Karpas-422 (cell line): Measurements from ENCODE around the gene FN3K. TPM values are rescaled to one million over a fixed set of nuclear protein-coding genes. Genes with fewer than 3 reads are reported as not detected.
"Not testable (repeated sequence)": the region's sequence is repeated elsewhere in the genome, so short reads cannot be mapped to it uniquely, and the experiment has no call there.

ENCODE experiments used
- DNase-seq: peaks from one replicate; pipeline ENCODE4 v3.0.0-alpha.2; 2015
- H2AFZ ChIP-seq: fragments of 200-600 bp; sonication (generic); 2 replicates; pipeline ENCODE4 v1.6.1; 2014; ENCODE audit warnings: antibody characterized with exemption, low read length, mixed read lengths
- H3K27ac ChIP-seq: fragments of 200-600 bp; sonication (generic); 2 replicates; pipeline ENCODE4 v1.5.1; 2014; ENCODE audit warnings: mild to moderate bottlenecking, low read length, moderate library complexity
- H3K27me3 ChIP-seq: fragments of 200-600 bp; sonication (generic); 2 replicates; pipeline ENCODE4 v1.6.1; 2014; ENCODE audit warnings: low read length, mixed read lengths
- H3K36me3 ChIP-seq: fragments of 200-600 bp; sonication (generic); 2 replicates; pipeline ENCODE4 v1.6.1; 2014; ENCODE audit warnings: low read length, mixed read lengths; ENCODE audit not compliant: insufficient read depth
- H3K4me1 ChIP-seq: fragments of 200-600 bp; sonication (generic); 2 replicates; pipeline ENCODE4 v1.6.1; 2014; ENCODE audit warnings: mild to moderate bottlenecking, low read length, mixed read lengths
- H3K4me2 ChIP-seq: fragments of 200-600 bp; sonication (generic); 2 replicates; pipeline ENCODE4 v1.6.1; 2014; ENCODE audit warnings: low read length, low read depth, mild to moderate bottlenecking; ENCODE audit not compliant: poor library complexity, severe bottlenecking
- H3K4me3 ChIP-seq: fragments of 200-600 bp; sonication (generic); 2 replicates; pipeline ENCODE4 v1.5.1; 2014; ENCODE audit warnings: mild to moderate bottlenecking, antibody characterized with exemption, low read length, mixed read lengths
- H3K79me2 ChIP-seq: fragments of 200-600 bp; sonication (generic); 2 replicates; pipeline ENCODE4 v1.6.1; 2014; ENCODE audit warnings: mild to moderate bottlenecking, low read length, mixed read lengths
- H3K9ac ChIP-seq: fragments of 200-600 bp; sonication (generic); 2 replicates; pipeline ENCODE4 v1.6.0; 2014; ENCODE audit warnings: low read length
- H3K9me2 ChIP-seq: fragments of 200-600 bp; sonication (generic), shearing (Covaris generic); replicated peaks from 2 replicates; pipeline ENCODE4 v1.6.0; 2014; ENCODE audit warnings: mild to moderate bottlenecking, low read length, moderate library complexity; ENCODE audit not compliant: insufficient read depth
- H3K9me3 ChIP-seq: fragments of 300-700, 200-600 bp; sonication (generic); 2 replicates; pipeline ENCODE4 v1.6.1; 2014; ENCODE audit warnings: low read length, mixed read lengths
- H4K20me1 ChIP-seq: fragments of 200-600 bp; sonication (generic); 2 replicates; pipeline ENCODE4 v1.6.1; 2014; ENCODE audit warnings: mild to moderate bottlenecking, antibody characterized with exemption, low read length, low read depth; ENCODE audit not compliant: insufficient read depth
- total RNA-seq: library from RNA; depleted of rRNA; stranded (reverse); fragments of >200 nt; shearing (Covaris generic); gene quantifications from 2 replicates; pipeline ENCODE4 v1.2.3, GENCODE V29; 2014; ENCODE audit warnings: low replicate concordance

FN3K gene
- total RNA-seq, 1 experiment from 2014 or later: not detected

GRCh38 chr17:82740906-82741759 lies 5.7 kb downstream of the FN3K start:
- Histone ChIP-seq H3K4me2 (no peak overlapping the region), H3K36me3 (peaks cover 24% of the 10 kb centered on the region), H3K9ac (no peak overlapping the region)

GRCh38 chr17:82743344-82744219 lies 8.2 kb downstream of the FN3K start:
- no peak for DNase-seq
- peaks cover 24% of the 10 kb centered on the region for H3K36me3 ChIP-seq
- no peak overlapping the region for H3K4me3 ChIP-seq
- no peak overlapping the region for H3K4me2 ChIP-seq
- no peak overlapping the region for H2AFZ ChIP-seq
- no peaks in the 10 kb centered on the region for H3K9me2 ChIP-seq
- no peaks in the 10 kb centered on the region for H3K79me2 ChIP-seq
- H3K27me3 ChIP-seq: no peaks in the 10 kb centered on the region
- H4K20me1 ChIP-seq: no peaks in the 10 kb centered on the region
- no peaks in the 10 kb centered on the region for H3K9me3 ChIP-seq
- no peak overlapping the region for H3K9ac ChIP-seq
- H3K4me1 ChIP-seq: no peaks in the 10 kb centered on the region
- no peak overlapping the region for H3K27ac ChIP-seq

More at GRCh38 chr17:82740906-82741759, 5.7 kb downstream of the FN3K start:
- Histone ChIP-seq H3K4me1 (no peaks in the 10 kb centered on the region), H3K79me2 (no peaks in the 10 kb centered on the region), H3K9me3 (no peaks in the 10 kb centered on the region), H2AFZ (no peak overlapping the region), H3K27me3 (no peaks in the 10 kb centered on the region), H3K4me3 (no peak overlapping the region), H3K27ac (no peak overlapping the region), H4K20me1 (no peaks in the 10 kb centered on the region), H3K9me2 (no peaks in the 10 kb centered on the region)
- peak; percentile 66 for DNase-seq

DNA sequence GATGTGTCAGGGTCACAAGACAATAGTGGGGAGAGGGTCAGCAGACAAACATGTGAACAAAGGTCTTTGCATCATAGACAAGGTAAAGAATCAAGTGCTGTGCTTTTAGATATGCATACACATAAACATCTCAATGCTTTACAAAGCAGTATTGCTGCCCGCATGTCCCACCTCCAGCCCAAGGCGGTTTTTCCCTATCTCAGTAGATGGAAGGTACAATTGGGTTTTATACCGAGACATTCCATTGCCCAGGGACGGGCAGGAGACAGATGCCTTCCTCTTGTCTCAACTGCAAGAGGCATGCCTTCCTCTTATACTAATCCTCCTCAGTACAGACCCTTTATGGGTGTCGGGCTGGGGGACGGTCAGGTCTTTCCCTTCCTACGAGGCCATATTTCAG lies 9.3 kb downstream of the FN3K start:
- peaks cover 24% of the 10 kb centered on the region for H3K36me3 ChIP-seq
- H3K27ac ChIP-seq, H3K4me1 ChIP-seq, H3K4me3 ChIP-seq, DNase-seq, H4K20me1 ChIP-seq, H3K9ac ChIP-seq, H3K4me2 ChIP-seq, H3K79me2 ChIP-seq, H2AFZ ChIP-seq, H3K9me2 ChIP-seq, H3K9me3 ChIP-seq, H3K27me3 ChIP-seq: not testable (repeated sequence)

- Histone ChIP-seq H3K4me1 (no peaks in the 10 kb centered on the region), H3K4me2 (no peak overlapping the region), H3K27me3 (no peaks in the 10 kb centered on the region), H4K20me1 (no peaks in the 10 kb centered on the region), H3K79me2 (no peaks in the 10 kb centered on the region), H3K4me3 (no peak overlapping the region), H3K9ac (no peak overlapping the region), H3K9me2 (no peaks in the 10 kb centered on the region), H2AFZ (no peak overlapping the region), H3K9me3 (no peaks in the 10 kb centered on the region), H3K36me3 (peaks cover 19% of the 10 kb centered on the region), H3K27ac (no peak overlapping the region)
- DNase-seq: no peak
These were observed 10.1 kb downstream of the FN3K start for GRCh38 chr17:82745524-82745923.

DNA sequence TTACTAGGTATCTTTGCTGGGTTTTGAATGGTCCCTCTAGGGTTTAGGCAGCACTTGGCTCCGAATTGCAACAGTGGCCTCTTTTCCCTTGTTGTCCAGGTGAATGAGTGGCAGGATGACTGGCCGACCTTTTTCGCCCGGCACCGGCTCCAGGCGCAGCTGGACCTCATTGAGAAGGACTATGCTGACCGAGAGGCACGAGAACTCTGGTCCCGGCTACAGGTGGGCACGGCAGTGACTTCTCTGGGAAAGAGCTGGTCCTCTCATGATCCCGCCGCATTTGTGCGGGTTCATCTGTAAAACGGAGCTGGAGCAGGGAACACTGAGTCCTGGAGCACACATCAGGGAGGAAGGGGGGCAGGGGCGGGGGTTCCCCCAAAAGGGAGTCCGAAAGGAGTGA lies 13.3 kb downstream of the FN3K start:
- no peaks in the 10 kb centered on the region for H3K27me3 ChIP-seq
- no peak overlapping the region for H3K9ac ChIP-seq
- no peaks in the 10 kb centered on the region for H3K9me3 ChIP-seq
- H3K36me3 ChIP-seq: no peaks in the 10 kb centered on the region
- no peaks in the 10 kb centered on the region for H3K9me2 ChIP-seq
- no peak overlapping the region for H2AFZ ChIP-seq
- no peak overlapping the region for H3K4me3 ChIP-seq
- H3K79me2 ChIP-seq: peaks cover 17% of the 10 kb centered on the region
- no peak overlapping the region for H3K4me2 ChIP-seq
- peaks cover 11% of the 10 kb centered on the region for H3K4me1 ChIP-seq
- peaks cover 5% of the 10 kb centered on the region; the same call in 1 of the 2 replicates for H4K20me1 ChIP-seq
- DNase-seq: no peak
- no peak overlapping the region for H3K27ac ChIP-seq

GRCh38 chr17:82750241-82750908 lies 15.0 kb downstream of the FN3K start:
- Histone ChIP-seq H3K9me2 (no peaks in the 10 kb centered on the region), H3K4me1 (peaks cover 27% of the 10 kb centered on the region), H3K27ac (no peak overlapping the region)

DNA sequence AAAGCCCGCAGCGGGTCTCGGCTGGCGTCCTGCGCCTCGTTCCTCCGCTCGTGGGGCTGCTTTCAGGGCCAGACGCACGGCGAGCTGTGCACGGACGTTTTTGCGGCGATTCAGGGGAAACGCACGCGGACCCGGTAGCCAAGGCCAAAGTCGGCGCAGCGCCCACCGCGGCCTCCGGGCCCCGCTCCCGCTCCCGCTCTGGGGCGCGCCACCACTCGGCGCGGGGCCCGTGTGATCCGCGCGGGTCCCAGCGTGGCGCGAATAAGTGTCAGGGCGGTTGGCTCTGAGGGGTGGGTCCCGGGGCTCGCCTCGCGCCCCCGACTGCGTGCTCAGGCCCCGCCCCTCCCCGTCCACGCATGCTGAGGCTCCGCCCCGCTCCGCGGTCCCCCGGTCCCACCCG lies 15.8 kb downstream of the FN3K start:
- no peak for DNase-seq
- Histone ChIP-seq H3K9me3 (no peaks in the 10 kb centered on the region), H3K9me2 (no peaks in the 10 kb centered on the region), H3K4me3 (no peak overlapping the region), H4K20me1 (peaks cover 5% of the 10 kb centered on the region; the same call in 1 of the 2 replicates), H3K79me2 (peaks cover 41% of the 10 kb centered on the region), H3K27me3 (no peaks in the 10 kb centered on the region), H3K9ac (no peak overlapping the region), H3K36me3 (no peaks in the 10 kb centered on the region), H3K4me2 (no peak overlapping the region), H2AFZ (no peak overlapping the region), H3K4me1 (peaks cover 29% of the 10 kb centered on the region), H3K27ac (no peak overlapping the region)

More at GRCh38 chr17:82750241-82750908, 15.0 kb downstream of the FN3K start:
- DNase-seq: no peak
- Histone ChIP-seq H2AFZ (no peak overlapping the region), H3K36me3 (no peaks in the 10 kb centered on the region), H3K27me3 (no peaks in the 10 kb centered on the region), H3K9me3 (no peaks in the 10 kb centered on the region), H3K4me3 (no peak overlapping the region), H3K9ac (no peak overlapping the region), H4K20me1 (peaks cover 5% of the 10 kb centered on the region; the same call in 1 of the 2 replicates), H3K79me2 (peaks cover 33% of the 10 kb centered on the region), H3K4me2 (no peak overlapping the region)
